ENCODE measurements around the gene SDCCAG8.

SDCCAG8 gene

DNA sequence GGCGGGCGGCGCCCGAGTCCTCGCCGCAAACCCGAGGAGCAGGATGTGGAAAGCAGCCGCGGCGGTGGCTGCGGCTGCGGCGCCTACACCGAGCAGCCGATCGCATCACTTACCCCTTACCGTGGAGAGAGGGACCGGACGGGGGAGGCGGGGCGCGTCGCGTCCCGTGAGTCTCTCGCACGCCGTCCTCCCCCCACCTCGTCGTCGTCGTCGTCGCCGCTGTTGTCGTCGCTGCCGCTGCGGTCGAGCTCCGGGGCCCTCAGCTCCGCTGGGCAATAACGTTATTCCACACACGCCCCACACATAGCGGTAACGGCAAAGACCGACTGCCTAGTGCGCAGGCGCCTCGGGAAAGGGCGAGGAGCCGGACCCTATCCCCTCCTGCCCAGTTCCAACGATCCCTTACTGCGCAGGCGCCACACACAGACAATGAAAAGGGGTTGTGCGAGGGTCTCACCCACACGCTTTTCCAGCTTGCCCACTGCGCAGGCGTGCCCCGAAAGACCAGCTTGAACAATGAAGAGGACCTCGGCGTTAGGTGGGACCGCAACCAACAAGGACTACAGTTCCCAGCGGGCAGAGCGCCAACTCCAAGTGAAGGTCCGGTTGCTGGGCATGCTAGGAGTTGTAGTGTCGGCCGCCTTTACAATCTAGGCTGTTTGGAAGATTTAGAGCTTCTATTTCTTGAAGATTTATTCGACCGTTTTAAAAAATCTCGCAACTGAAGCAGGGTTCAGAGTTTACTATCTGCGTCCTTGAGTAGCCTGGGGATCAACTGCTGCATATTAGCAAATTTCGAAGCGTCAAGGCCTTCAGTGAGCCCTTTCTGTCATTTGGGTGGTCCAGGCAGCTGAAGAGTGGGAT, 682 bp upstream of the SDCCAG8 start, which contains the start of gene CEP170:
TSS of gene CEP170 (minus strand) at position 355 of the 864 bp plus-strand sequence. CDS start 30,001 bp downstream, outside the sequence.
- DNase-seq: peak; percentile 98

DNA sequence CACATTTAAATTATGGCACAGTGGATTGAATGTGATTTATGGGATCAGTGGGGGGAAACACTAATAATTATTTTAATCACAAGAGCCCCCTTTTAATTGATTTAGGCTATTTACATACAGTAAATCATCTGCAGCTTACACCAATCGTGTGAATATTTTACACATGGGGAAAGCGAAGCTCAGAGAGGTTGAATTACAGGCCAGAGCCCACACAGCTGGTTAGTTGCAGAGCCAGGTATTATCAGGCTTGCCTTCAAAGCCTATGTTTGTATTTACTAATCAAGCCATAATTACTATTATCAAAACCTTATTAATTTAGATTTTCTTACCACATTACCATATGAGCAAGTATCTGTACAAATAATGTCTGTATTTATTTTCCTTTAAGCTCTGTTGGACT, 749 bp downstream of the SDCCAG8 start:
- no peak for DNase-seq

DNA sequence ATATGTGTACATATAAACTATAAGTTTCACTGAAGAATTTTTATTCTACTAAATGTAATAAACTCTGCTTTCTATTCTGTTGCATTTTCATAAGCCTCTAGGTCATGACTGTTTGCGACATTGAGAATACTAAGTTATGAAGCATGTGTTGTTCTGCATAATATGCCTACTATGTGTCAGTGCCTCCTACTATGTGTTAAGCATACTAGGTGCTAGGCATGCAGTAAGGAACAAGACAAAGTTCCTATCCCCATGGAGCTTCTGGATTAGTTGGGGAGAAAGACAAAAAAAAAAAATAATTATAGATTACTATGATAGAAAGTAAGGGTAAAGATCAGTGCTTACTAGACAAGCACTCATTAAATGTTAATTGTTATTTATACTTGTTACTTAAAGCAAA, 1.3 kb downstream of the SDCCAG8 start:
- no peak for DNase-seq

DNA sequence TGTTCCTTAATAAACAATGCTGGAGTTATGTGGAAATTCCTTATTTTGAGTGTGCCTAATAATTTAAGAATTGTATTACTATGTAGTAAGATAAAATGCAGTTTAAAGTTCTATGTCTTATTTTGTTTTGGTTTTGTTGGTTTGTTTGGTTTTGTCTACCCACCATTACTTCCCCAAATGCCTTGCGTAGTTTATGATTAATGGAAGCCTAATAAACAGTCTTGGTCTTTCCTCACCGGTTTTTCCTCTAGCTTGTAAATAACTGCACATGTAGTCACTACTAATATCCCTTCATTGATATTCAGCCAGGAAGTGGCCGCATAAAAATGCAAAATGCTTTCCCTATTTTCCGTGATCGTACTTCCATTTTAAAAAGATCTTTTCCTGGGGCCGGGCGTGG, 2.9 kb downstream of the SDCCAG8 start:
- no peak for DNase-seq

DNA sequence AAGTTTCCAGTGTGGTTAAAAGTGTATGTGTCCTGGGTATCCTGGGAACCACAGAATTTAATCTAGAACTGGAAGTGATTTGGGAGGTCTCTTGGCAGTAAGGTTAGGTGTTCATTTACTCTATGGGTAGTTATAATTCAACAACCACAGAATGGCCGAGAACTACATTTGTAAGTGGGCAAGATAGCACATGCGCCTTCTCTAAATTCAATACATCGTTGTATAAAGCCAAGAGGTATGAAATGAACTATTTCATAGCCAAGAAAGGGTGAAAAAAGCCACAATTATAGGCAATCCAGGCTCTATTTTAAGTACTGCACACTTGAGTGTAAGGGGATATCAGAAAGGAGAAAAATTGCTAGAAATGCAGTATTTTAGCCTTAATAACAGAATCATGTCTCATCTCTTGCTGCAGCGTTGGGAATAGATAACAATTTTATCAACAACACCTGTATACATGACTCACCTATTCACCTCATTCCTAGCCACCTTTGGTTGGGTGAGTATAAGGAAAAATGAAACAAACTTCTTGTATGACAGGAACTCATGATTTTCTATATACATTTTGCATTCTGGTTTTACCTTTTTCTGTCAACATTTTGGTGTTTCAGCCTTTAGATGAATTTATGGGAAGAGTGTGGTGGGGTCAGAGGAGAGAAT, 4.5 kb downstream of the SDCCAG8 start:
- DNase-seq: no peak

DNA sequence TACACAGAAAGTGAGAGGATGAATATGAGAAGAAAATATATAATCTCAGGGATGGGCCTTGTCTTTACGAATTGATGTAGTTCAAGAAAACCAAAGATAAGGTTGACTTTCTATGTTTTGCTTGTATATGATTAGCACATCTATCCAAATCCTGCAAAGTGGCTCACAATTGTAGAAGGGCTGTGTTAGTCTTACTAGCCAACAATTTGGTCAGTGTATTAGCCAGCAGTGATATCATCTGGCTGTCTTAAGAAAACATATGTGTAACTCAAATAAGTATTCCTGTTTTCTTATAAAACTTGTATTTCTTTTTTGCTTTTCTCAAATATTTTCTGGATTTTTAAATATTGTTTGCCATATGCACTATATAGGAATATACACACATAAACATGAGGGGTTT, 5.5 kb downstream of the SDCCAG8 start:
- no peak for DNase-seq

DNA sequence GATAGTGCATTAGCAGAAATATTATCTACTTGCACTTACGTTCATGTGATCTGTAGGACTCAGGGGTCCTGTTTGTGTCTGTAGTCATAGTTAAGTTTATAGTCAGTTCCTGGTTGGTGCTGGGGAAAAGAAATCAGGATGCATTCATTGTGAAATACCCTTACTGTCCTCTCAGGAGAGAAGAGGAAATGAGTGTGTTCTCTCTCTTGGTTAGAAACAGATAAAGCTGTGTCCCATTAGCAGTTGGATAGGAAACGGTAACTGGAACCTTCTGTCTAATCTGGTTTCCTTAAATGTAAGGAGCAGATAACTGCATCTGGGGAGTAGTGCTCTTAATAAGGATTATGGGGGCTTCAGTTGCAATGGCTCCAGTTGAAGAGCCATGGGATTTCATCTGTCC, 8.9 kb downstream of the SDCCAG8 start:
- DNase-seq: no peak

DNA sequence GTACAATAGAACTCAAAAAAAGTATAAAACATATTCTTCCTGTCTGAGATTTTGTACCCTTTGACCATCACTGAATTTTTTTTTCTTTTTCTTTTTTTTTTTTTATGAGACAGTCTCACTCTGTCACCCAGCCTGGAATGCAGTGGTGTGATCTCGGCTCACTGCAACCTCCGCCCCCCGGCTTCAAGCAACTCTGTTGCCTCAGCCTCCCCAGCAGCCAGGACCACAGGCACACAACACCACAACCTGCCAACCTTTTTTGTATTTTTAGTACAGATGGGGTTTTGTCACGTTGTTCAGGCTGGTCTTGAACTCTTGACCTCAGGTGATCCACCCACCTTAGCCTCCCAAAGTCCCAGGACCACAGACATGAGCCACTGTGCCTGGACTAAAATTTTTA, 10.4 kb downstream of the SDCCAG8 start:
- DNase-seq: no peak

DNA sequence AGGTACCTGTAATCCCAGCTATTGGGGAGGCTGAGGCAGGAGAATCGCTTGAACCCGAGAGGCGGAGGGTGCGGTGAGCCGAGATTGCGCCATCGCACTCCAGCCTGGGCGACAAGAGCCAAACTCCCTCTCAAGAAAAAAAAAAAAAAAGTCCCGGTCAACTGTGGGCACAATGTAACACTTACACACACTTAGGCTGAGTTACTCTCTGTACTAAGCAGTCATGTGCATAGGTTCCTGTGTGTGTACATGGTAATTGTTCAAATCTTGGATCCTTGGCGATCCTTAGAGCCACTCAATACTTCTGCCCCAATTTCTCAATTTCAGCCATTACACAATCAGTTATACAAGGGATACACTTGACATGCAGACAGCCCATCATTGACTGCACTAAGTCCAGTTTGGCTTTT, 11.6 kb downstream of the SDCCAG8 start:
- no peak for DNase-seq

DNA sequence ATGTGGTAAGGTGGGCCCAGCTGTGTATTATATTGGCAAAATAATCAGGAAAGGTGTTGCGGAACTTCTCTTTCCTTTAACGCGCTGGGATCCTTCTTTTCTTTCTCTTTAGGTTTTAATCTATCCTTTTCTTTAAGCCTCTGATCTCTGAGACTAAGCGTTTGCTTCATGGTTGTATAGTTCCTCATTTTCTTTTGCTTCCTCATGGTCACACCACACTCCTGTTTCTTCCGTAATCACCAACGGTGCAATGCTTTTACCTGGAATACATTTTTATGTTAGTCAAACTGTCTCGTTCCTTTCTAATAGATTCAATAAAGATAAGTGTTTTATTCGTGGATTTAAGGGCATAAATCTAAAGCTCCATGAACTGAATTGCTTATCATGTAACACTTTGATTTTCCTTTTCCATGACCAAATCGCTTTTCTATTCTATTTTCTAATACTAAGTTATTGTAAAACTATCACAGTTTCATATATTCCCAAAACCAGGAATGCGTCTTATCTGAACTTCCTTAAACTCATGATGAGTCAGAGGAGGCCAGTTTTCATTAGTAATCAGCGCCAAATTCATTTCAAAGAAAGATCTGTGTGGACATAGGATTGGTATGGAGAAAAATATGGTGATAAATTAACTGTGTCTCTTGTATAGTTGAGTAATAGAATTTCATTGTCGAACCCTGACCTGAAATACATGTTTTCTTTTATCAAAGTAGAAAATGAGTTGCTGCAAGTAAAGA, 12.2 kb downstream of the SDCCAG8 start:
- no peak for DNase-seq

DNA sequence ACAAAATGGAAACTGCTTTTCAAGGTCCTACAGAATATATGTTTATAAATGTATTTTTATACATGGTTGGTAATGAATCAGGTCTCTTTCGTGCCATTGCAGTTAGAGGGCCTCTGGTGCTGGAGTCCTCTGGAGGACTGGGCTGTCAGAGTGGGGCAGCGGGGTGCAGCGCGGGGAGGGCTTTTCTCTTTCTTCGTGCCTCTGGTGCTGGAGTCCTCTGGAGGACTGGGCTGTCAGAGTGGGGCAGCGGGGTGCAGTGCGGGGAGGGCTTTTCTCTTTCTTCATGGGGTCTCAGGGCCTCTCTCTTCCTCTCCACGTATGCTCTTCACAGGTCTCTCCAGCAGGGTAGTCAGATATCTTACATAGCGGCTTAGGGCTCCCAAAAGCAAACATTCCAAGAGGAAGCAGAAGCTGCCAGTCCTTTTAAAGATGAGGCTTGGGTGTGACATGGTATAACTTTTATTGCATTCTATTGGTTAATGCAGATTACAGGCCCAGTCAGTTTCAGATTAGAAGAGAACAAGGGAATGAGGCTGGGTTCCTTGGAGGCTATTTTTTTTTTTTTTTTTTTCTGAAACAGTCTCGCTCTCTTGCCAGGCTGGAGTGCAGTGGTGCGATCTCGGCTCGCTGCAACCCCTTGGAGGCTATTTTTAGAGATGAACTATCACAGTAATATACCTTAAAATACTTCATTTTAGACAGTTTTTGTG, 13.1 kb downstream of the SDCCAG8 start:
- DNase-seq: no peak

DNA sequence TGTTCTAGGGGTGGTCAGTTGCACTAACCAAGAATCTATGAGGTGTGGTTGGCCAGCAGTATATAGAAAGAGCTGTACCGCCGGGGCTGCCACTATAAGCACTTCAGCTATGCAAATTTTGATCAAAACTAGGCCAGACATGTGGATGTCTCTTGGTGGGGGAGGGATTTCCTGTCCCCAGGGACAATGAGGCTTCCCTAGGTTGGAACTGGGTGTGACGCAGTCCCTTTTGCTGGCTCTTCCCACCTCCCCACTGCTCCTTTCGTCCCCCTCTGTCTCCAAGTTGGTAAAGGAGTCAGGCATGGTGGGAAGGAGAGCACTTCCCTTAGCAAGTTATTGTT, 13.6 kb downstream of the SDCCAG8 start:
- DNase-seq: no peak

DNA sequence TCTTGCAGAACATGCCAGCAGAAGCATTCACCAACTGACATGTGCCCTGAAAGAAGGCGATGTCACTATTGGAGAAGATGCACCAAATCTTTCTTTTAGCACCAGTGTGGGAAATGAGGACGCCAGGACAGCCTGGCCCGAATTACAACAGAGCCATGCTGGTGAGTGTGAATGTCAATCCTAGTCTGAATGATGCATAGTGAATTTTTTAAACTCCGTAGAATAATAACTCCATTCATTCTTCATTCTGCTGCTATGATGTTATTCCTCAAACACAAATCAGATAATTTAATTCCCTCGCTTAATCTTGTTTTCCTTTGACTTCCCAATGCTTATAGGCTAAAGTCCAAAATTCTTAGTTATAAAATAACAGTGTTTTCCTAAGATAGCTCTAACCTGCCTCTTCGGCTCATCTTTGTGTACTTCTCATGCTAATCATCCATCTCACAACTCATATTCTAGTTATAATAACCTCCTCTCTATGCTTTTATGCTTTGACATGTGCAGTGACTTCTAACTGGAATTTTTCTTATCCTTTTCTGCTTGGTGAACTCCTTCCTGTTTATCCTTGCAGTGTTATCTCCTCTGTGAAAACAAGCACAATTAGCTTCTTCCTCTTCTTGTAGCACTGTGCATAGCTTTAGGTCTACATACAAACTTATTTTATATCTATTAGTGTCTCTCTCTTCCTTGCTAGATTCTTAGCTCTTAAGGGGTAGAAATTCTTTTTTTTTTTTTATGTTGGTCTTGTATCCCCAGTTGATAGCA, 14.4 kb downstream of the SDCCAG8 start:
- DNase-seq: no peak

DNA sequence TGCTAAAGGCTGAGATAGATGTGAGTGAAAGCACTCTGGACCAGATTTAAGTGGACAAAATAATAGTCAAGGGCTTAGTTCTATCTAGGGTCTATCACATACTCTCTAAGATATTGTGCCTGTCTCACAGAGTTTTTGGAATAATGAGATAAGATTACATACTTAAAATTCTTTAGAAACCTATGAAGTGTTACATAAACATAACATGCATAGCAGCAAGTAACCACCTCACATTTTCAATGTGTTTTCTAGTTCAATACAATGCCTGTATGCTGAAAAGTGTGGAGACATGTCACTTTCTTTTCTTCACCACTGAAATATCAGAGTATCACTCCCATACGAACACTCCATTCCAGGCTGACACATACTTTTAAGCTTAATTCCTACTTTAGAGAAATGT, 16.2 kb downstream of the SDCCAG8 start:
- no peak for DNase-seq

DNA sequence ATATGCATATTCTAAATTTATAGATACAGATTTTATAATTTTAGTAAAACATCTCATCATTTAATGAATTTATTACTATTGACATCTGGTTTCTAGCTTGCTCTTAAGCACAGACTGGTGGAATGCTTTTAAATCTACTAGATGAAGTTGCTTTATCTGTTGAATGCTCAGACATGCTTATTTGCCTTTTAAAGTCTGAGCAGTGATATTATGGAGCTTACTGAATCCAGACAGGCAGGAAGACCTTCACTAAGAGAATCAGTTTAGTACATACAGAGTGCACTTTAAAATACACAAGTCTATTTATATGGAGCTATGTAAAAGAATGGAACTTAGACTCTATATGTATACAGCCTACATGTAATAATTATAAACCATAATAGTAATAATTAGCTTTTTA, 16.6 kb downstream of the SDCCAG8 start:
- DNase-seq: no peak

DNA sequence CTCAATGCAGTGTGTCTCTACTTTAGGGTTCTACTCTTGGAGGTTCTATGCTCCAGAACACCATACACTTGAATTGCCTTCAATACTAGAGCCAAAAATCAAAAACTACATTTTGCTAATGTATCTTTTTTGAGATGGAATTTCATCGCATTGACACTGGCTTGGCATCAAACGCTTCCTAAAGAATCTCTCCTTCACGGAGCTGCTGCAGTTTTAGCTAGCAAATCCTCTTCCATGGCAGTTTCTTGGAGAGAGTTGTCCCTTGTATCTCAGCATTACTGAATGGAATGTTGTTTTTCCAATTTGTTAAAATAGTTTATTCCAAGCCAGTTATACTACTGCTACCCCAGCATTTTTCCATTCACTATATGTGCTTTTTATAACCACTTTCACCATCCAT, 17.7 kb downstream of the SDCCAG8 start:
- DNase-seq: no peak

DNA sequence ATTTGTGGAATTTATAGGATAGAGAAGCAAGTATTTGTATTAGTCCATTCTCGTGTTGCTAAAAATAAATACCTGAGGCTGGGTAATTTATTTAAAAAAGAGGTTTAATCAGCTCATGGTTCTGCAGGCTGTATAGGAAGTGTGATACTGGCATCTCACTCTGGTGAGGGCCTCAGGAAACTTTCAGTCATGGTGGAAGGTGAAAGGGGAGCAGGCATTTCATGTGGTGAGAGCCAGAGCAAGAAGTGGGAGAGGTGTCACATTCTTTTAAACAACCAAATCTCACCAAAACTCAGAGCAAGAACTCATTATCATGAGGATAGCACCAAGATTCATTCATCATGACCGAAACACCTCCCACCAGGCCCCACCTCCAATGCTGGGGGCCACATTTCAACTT, 18.1 kb downstream of the SDCCAG8 start:
- DNase-seq: no peak

DNA sequence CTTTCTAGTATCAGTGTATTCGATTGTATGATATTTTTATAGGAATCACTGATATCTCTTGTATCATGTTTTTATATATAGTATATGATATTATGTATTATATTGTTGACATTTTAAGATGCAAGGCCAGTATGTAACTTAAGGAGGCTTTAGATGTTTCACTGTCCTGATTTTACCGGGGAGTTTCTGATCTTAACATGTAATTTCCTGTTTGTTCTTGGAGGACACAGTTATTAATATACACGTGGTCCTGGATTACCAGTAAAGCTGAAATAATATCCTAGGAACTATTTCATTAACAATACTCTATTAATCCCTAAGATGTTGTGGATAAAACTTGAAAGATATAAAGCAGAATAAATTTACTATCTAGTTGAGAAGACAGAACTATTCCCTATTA, 19.5 kb downstream of the SDCCAG8 start:
- no peak for DNase-seq

DNA sequence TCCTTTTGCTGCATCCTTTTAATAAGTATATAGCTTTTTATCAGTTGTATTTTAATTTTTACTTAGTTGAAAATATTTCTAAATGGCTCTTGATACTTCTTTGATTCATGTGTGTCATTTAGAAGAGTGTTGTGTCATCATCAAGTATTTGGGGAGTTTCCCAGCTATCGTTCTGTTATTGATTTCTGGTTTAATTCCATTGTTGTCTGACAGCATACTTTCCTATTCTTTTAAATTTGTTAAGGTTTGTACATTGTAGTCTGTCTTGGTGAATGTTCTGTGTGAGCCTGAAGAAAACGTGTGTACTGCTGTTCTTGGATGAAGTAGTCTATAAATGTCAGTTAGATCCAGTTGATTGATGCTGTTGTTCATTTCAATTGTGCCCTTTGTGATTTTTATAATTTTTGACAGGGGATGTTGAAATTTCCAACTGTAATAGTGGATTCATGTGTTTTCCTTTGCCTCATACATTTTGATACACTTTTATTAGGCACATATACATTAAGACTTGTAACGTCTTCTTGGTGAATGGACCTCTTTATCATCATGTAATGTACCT, 24.8 kb downstream of the SDCCAG8 start:
- no peak for DNase-seq

DNA sequence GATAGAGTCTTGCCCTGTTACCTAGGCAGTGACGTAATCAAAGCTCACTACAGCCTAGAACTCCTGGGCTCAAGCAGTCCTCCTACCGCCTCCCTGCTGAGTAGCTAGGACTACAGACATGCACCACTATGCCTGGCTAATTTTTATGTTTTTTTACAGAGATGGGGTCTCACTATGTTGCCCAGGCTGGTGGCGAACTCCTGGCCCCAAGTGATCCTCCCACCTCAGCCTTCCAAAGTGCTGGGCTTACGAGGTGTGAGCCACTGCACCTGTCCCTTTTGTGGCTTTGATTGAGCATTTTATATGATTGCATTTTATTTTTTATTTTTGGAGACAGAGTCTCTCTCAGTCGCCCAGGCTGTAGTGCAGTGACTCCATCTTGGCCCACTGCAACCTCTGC, 25.8 kb downstream of the SDCCAG8 start:
- no peak for DNase-seq

DNA sequence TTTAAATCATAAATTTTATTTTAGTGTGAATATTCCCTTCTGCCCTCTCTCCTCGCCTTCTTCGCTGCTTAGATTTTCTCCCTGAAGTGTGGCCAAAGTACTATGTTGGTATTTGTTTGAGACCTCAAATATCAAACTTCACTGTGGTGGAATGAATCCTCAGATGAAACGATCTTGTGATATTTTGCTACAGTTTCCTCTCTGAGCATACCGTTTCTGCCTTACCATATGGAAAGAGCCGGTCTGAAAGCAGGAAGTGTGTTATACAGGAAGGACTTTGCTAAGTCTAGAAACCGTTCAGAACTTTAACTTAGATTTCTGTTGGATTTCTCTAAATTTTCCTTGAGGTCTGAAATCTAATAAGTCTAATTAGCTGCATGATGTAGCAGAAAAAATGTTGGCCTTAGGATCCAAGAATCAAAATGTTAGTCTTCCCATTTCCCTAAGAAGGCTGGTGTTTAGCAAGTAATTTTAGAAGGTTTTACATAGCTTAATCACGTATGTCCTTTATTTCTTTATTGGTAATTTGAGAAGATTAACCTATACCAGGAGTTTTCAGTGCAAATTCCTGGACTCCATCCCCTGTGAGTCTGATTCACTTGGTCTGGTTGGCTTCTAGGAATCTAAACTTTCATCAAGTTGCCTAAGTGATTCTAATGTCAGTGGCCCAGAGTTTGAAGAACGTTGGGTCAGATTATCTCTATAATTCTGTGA, 30.7 kb downstream of the SDCCAG8 start:
- no peak for DNase-seq

DNA sequence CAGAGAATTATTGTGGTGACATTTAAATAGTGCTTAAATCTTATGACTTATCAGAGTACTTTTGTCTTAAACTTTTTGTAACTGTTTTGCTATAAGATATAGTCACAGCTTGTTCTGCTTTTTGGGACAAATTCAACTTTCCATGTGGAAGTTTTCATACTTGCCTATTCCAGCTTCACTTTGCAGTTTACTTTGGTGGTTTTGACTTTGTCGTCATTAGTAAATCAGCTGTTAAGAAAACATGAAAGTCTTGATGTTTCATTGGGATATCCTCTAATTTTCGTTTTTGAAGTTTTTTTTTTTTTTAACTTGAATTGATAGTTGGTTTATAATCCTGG, 31.3 kb downstream of the SDCCAG8 start:
- DNase-seq: no peak

Data from NCI-H2029 treated with DMSO at 0.1 percent for 48 hours (cell line).